Neural cell (in vitro differentiated cells): ENCODE data around the gene THBD. TPM values are rescaled to one million over a fixed set of nuclear protein-coding genes. Genes with fewer than 3 reads are reported as not detected.

Source experiments
- H2AFZ ChIP-seq: fragments of 200-600, 300-800 bp; sonication (generic), shearing (Covaris generic); 2 replicates; pipeline ENCODE4 v1.6.0; 2014; ENCODE audit warnings: low read depth, mild to moderate bottlenecking, antibody characterized with exemption, low read length, moderate library complexity
- H3F3A ChIP-seq: fragments of 200-600 bp; shearing (Covaris generic); 2 replicates; pipeline ENCODE4 v1.6.1; 2016; ENCODE audit warnings: mild to moderate bottlenecking, moderate library complexity, mixed read lengths, antibody characterized with exemption, low read length; ENCODE audit not compliant: insufficient read depth, poor library complexity, severe bottlenecking
- H3K27ac ChIP-seq: fragments of 200-600, 300-800 bp; sonication (generic), shearing (Covaris generic); 2 replicates; pipeline ENCODE4 v1.5.1; 2014; ENCODE audit warnings: mild to moderate bottlenecking, low read length, moderate library complexity
- H3K27me3 ChIP-seq: fragments of 300-800, 200-600 bp; sonication (generic), shearing (Covaris generic); 2 replicates; pipeline ENCODE4 v1.6.0; 2014; ENCODE audit warnings: mild to moderate bottlenecking, low read depth, low read length, moderate library complexity; ENCODE audit not compliant: insufficient read depth
- H3K36me3 ChIP-seq: fragments of 300-800, 200-600 bp; sonication (generic), shearing (Covaris generic); 2 replicates; pipeline ENCODE4 v1.5.1; 2014; ENCODE audit warnings: mild to moderate bottlenecking, antibody characterized with exemption, low read length, moderate library complexity; ENCODE audit not compliant: insufficient read depth
- H3K4me2 ChIP-seq: fragments of 300-800, 200-600 bp; sonication (generic), shearing (Covaris generic); 2 replicates; pipeline ENCODE4 v1.6.0; 2014; ENCODE audit warnings: mild to moderate bottlenecking, low read length
- H3K4me3 ChIP-seq: fragments of 300-800, 200-600 bp; sonication (generic), shearing (Covaris generic); 2 replicates; pipeline ENCODE4 v1.5.1; 2014; ENCODE audit warnings: mild to moderate bottlenecking, low read length, moderate library complexity
- H3K79me2 ChIP-seq: fragments of 200-600 bp; shearing (Covaris generic); replicated peaks from 2 replicates; pipeline ENCODE4 v1.6.0; 2014; ENCODE audit warnings: mild to moderate bottlenecking, low read length, moderate library complexity; ENCODE audit not compliant: insufficient read depth
- H3K9ac ChIP-seq: fragments of 300-800, 200-600 bp; sonication (generic), shearing (Covaris generic); 2 replicates; pipeline ENCODE4 v1.6.1; 2016; ENCODE audit warnings: mild to moderate bottlenecking, low read length, mixed read lengths
- H3K9me2 ChIP-seq: fragments of 200-600 bp; shearing (Covaris generic); 2 replicates; pipeline ENCODE4 v1.6.1; 2016; ENCODE audit warnings: mild to moderate bottlenecking, low read length, mixed read lengths; ENCODE audit not compliant: insufficient read depth
- H3K9me3 ChIP-seq: fragments of 200-600, 300-800 bp; sonication (generic), shearing (Covaris generic); 2 replicates; pipeline ENCODE4 v1.6.1; 2016; ENCODE audit warnings: mild to moderate bottlenecking, mixed run types, low read length, moderate library complexity, mixed read lengths
- H4K20me1 ChIP-seq: fragments of 200-600 bp; shearing (Covaris generic); 2 replicates; pipeline ENCODE4 v1.6.1; 2016; ENCODE audit warnings: mild to moderate bottlenecking, mixed run types; ENCODE audit not compliant: insufficient read depth
- CTCF ChIP-seq: fragments of 450-650 bp; IDR thresholded peaks from 2 replicates; pipeline ENCODE4 v1.5.1; 2014; ENCODE audit warnings: antibody characterized with exemption, mild to moderate bottlenecking, moderate library complexity; ENCODE audit not compliant: poor library complexity, severe bottlenecking
- EP300 ChIP-seq: fragments of 450-650 bp; conservative IDR thresholded peaks from 2 replicates; pipeline ENCODE4 v1.6.1; 2014; ENCODE audit warnings: antibody characterized with exemption, mild to moderate bottlenecking, moderate library complexity; ENCODE audit not compliant: poor library complexity, severe bottlenecking
- EZH2 ChIP-seq: fragments of 200-600, 300-800 bp; shearing (Covaris generic), sonication (generic); IDR thresholded peaks from 2 replicates; pipeline ENCODE4 v1.6.1; 2014; ENCODE audit warnings: antibody characterized with exemption, low read length, borderline replicate concordance, mild to moderate bottlenecking; ENCODE audit not compliant: insufficient read depth, poor library complexity, severe bottlenecking
- MXI1 ChIP-seq: fragments of 450-650 bp; conservative IDR thresholded peaks from 2 replicates; pipeline ENCODE4 v1.6.1; 2014; ENCODE audit warnings: antibody characterized with exemption, mild to moderate bottlenecking; ENCODE audit not compliant: poor library complexity, severe bottlenecking
- POLR2AphosphoS5 ChIP-seq: IDR thresholded peaks from 2 replicates; pipeline ENCODE4 v1.6.1; 2012
- RAD21 ChIP-seq: fragments of 450-650 bp; conservative IDR thresholded peaks from 2 replicates; pipeline ENCODE4 v1.6.1; 2014; ENCODE audit warnings: antibody characterized with exemption, mild to moderate bottlenecking, moderate library complexity
- REST ChIP-seq: IDR thresholded peaks from 2 replicates; pipeline ENCODE4 v1.6.1; 2012; ENCODE audit warnings: borderline replicate concordance
- SMC3 ChIP-seq: fragments of 450-650 bp; conservative IDR thresholded peaks from 2 replicates; pipeline ENCODE4 v1.6.1; 2014; ENCODE audit warnings: antibody characterized with exemption, mild to moderate bottlenecking, moderate library complexity; ENCODE audit not compliant: poor library complexity
- TAF1 ChIP-seq: IDR thresholded peaks from 2 replicates; pipeline ENCODE4 v1.6.1; 2012; ENCODE audit warnings: low read depth
- polyA plus RNA-seq: library from polyadenylated mRNA; depleted of rRNA; stranded (reverse); fragments of >200 nt; gene quantifications from 2 replicates; pipeline ENCODE4 v1.2.3, GENCODE V29; 2014

The THBD gene
- polyA plus RNA-seq, 1 donor from 2014 or later: not detected

GRCh38 chr20:23003881-23004460 lies 45.5 kb downstream of the THBD start:
- no peak overlapping the region for H3K4me2 ChIP-seq
- H3K27me3 ChIP-seq: no peaks in the 10 kb centered on the region
- H3K79me2 ChIP-seq: no peaks in the 10 kb centered on the region
- H3K36me3 ChIP-seq: no peaks in the 10 kb centered on the region
- H3K4me3 ChIP-seq: no peak overlapping the region
- no peak overlapping the region for H3K27ac ChIP-seq
- no peak overlapping the region for H2AFZ ChIP-seq
- H3K9ac ChIP-seq: no peak overlapping the region
- no peaks in the 10 kb centered on the region for H3F3A ChIP-seq
- no peaks in the 10 kb centered on the region for H4K20me1 ChIP-seq
- TF ChIP-seq TAF1 (no peak), RAD21 (no peak)
- H3K9me3 ChIP-seq: no peaks in the 10 kb centered on the region
- H3K9me2 ChIP-seq: no peaks in the 10 kb centered on the region

GRCh38 chr20:23003077-23003635 lies 46.3 kb downstream of the THBD start:
- Histone ChIP-seq H3F3A (no peaks in the 10 kb centered on the region), H3K9me3 (no peaks in the 10 kb centered on the region), H3K9me2 (no peaks in the 10 kb centered on the region), H2AFZ (no peak overlapping the region), H3K36me3 (no peaks in the 10 kb centered on the region), H3K4me3 (no peak overlapping the region), H3K4me2 (no peak overlapping the region), H4K20me1 (no peaks in the 10 kb centered on the region), H3K9ac (no peak overlapping the region), H3K79me2 (no peaks in the 10 kb centered on the region), H3K27me3 (no peaks in the 10 kb centered on the region), H3K27ac (no peak overlapping the region)
- TF ChIP-seq EP300 (no peak), REST (no peak), CTCF (no peak), TAF1 (no peak), EZH2 (no peak), RAD21 (no peak), SMC3 (no peak), POLR2AphosphoS5 (no peak), MXI1 (no peak)
